ENCODE results near the gene GPR63. TPM values are rescaled to one million over a fixed set of nuclear protein-coding genes. Genes with fewer than 3 reads are reported as not detected.

GPR63 gene
- total and polyA plus RNA-seq, 4 donors: 0.14 to 2.0 (median 0.37) TPM

DNA sequence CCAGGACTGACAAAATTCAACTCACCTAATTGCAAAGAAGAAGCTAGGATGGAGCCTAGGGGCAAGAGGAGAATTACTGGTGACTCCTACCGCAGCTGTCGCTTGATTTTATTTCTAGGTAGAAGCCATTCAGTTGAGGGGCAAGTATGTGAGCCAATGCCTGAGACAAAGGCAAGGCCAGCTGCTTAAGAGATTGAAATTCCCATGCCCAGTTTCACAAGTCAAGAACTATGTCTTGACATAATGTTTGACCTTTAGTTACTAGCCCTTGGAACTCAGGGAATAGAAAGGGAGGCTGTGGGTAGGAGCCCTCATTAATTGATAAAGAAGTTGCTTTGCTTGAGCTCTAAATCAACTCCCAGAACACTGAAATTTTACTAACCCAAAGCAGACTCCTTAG lies 54.0 kb downstream of the GPR63 start:
- WGBS, 2 donors: 93 to 98% methylated on average over 2 of the region's 2 CpGs

DNA sequence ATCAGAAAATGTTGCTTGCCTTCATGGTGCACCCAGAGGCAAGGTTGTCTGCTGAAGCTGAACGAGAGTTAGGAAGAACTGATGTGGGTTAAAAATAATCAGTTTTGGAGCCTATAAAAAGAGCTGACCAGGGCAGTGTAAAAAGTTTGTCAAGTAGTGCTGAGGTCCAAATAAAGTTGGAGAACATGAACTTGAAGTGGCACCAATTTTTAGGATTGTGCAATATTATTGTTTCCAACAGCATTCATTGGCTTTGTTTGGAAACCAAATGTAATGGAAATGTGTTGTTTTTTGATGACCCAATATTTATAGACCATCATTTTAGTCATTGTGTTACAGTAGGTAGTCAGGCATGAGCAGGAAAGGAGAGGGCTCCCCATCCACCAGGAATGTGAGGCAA lies 55.7 kb downstream of the GPR63 start:
- Histone ChIP-seq H3K4me3 (no peak overlapping the region), H3K9ac (ENCODE audit: insufficient read depth in 1 of 2, low read length in 2 of 2) (no peak overlapping the region), H3K36me3 (ENCODE audit: control insufficient read depth in 4 of 4, insufficient read depth in 4 of 4, low read length in 4 of 4) (no peaks in the 10 kb centered on the region), H3K27me3 (ENCODE audit: control insufficient read depth in 3 of 3, insufficient read depth in 3 of 3, low read length in 2 of 3) (no peaks in the 10 kb centered on the region), H3K4me1 (ENCODE audit: control insufficient read depth in 5 of 5, insufficient read depth in 5 of 5, low read length in 5 of 5) (no peaks in the 10 kb centered on the region), H3K27ac (ENCODE audit: low read depth in 1 of 2, low read length in 1 of 2) (no peak overlapping the region), H3K9me3 (ENCODE audit: control insufficient read depth in 4 of 4, insufficient read depth in 3 of 4, low read length in 3 of 4) (no peaks in the 10 kb centered on the region)
- no peak for DNase-seq
- WGBS, 2 donors: 71 to 82% methylated on average over 1 of the region's 1 CpG
- TF ChIP-seq, protein P1, sequence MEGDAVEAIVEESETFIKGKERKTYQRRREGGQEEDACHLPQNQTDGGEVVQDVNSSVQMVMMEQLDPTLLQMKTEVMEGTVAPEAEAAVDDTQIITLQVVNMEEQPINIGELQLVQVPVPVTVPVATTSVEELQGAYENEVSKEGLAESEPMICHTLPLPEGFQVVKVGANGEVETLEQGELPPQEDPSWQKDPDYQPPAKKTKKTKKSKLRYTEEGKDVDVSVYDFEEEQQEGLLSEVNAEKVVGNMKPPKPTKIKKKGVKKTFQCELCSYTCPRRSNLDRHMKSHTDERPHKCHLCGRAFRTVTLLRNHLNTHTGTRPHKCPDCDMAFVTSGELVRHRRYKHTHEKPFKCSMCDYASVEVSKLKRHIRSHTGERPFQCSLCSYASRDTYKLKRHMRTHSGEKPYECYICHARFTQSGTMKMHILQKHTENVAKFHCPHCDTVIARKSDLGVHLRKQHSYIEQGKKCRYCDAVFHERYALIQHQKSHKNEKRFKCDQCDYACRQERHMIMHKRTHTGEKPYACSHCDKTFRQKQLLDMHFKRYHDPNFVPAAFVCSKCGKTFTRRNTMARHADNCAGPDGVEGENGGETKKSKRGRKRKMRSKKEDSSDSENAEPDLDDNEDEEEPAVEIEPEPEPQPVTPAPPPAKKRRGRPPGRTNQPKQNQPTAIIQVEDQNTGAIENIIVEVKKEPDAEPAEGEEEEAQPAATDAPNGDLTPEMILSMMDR (IDR thresholded peaks at IDR 0.05; ENCODE audit: control extremely low read depth, extremely low read depth): no peak
- no peak for ATAC-seq (ENCODE audit: insufficient read depth, low FRiP score)

More for the DNA sequence above, 54.0 kb downstream of the GPR63 start:
- ATAC-seq (ENCODE audit: insufficient read depth, low FRiP score): no peak
- no peak overlapping the region for H3K4me3 ChIP-seq
- no peak for DNase-seq
- H3K4me1 ChIP-seq (ENCODE audit: control insufficient read depth in 5 of 5, insufficient read depth in 5 of 5, low read length in 5 of 5): no peaks in the 10 kb centered on the region
- H3K27ac ChIP-seq (ENCODE audit: low read depth in 1 of 2, low read length in 1 of 2): no peak overlapping the region
- TF ChIP-seq, protein P1 (IDR thresholded peaks at IDR 0.05; ENCODE audit: control extremely low read depth, extremely low read depth): no peak
- no peaks in the 10 kb centered on the region for H3K9me3 ChIP-seq (ENCODE audit: control insufficient read depth in 4 of 4, insufficient read depth in 3 of 4, low read length in 3 of 4)
- H3K27me3 ChIP-seq (ENCODE audit: control insufficient read depth in 3 of 3, insufficient read depth in 3 of 3, low read length in 2 of 3): no peaks in the 10 kb centered on the region
- H3K9ac ChIP-seq (ENCODE audit: insufficient read depth in 1 of 2, low read length in 2 of 2): no peak overlapping the region
- no peaks in the 10 kb centered on the region for H3K36me3 ChIP-seq (ENCODE audit: control insufficient read depth in 4 of 4, insufficient read depth in 4 of 4, low read length in 4 of 4)

DNA sequence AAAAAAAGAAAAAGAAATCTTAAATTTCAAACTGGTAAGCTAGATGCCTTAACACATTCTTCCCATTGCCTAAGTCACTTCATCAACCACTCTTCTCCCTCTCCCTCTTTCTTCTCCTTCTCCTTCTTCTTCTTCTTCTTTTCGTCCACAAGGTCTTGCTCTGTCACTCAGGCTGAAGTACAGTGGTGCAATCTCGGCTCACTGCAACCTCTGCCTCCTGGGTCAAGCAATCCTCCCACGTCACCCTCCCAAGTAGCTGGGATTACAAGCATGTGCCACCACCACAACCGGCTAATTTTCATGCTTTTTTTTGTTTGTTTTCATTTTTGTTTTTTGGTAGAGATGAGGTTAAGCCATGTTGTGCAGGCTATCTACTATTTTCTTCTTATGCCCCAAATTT lies 60.2 kb downstream of the GPR63 start:
- H3K9me3 ChIP-seq (ENCODE audit: control insufficient read depth in 4 of 4, insufficient read depth in 3 of 4, low read length in 3 of 4): no peaks in the 10 kb centered on the region
- no peak overlapping the region for H3K4me3 ChIP-seq
- no peaks in the 10 kb centered on the region for H3K4me1 ChIP-seq (ENCODE audit: control insufficient read depth in 5 of 5, insufficient read depth in 5 of 5, low read length in 5 of 5)
- H3K27ac ChIP-seq (ENCODE audit: low read depth in 1 of 2, low read length in 1 of 2): no peak overlapping the region
- H3K9ac ChIP-seq (ENCODE audit: insufficient read depth in 1 of 2, low read length in 2 of 2): no peak overlapping the region
- ATAC-seq (ENCODE audit: insufficient read depth, low FRiP score): no peak
- 66 to 76% methylated on average over 4 of the region's 4 CpGs for WGBS, 2 donors
- TF ChIP-seq, protein P1 (IDR thresholded peaks at IDR 0.05; ENCODE audit: control extremely low read depth, extremely low read depth): no peak
- H3K36me3 ChIP-seq (ENCODE audit: control insufficient read depth in 4 of 4, insufficient read depth in 4 of 4, low read length in 4 of 4): no peaks in the 10 kb centered on the region
- no peak for DNase-seq
- no peaks in the 10 kb centered on the region for H3K27me3 ChIP-seq (ENCODE audit: control insufficient read depth in 3 of 3, insufficient read depth in 3 of 3, low read length in 2 of 3)

DNA sequence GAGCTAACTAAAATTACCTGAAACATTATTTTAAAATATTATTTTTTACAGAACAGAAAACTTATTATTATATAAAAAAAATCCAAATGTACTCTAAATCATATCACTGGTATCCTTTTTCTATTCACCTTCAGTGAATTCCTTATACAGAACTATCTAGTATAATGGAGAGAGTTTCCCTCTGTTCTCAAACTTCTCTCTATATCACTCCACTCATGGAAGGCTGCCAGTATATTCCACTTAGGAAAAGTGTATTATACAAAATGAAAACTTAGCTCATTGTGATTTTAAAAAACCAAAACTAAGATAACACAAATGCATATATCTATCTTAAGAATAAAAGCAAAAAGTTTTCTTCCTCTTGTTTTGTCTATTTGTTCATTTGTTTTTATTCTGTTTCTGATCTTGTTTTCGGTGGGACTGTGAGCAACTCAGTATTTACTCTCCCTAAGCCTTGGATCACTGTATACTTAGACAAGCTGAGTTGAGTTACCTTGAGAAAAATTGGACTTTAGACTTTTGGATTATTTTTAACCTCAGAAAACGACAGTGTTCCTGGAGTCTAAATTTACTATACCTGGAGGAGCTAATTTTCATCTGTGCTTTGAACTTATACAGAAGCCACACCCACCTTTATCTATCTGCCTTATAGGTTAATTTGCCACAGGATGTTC lies 61.4 kb downstream of the GPR63 start:
- H3K4me3 ChIP-seq: no peak overlapping the region
- TF ChIP-seq, protein P1 (IDR thresholded peaks at IDR 0.05; ENCODE audit: control extremely low read depth, extremely low read depth): no peak
- 60 to 65% methylated on average over 2 of the region's 2 CpGs for WGBS, 2 donors
- no peaks in the 10 kb centered on the region for H3K27me3 ChIP-seq (ENCODE audit: control insufficient read depth in 3 of 3, insufficient read depth in 3 of 3, low read length in 2 of 3)
- no peaks in the 10 kb centered on the region for H3K4me1 ChIP-seq (ENCODE audit: control insufficient read depth in 5 of 5, insufficient read depth in 5 of 5, low read length in 5 of 5)
- no peak overlapping the region for H3K9ac ChIP-seq (ENCODE audit: insufficient read depth in 1 of 2, low read length in 2 of 2)
- DNase-seq (no peak), ATAC-seq (ENCODE audit: insufficient read depth, low FRiP score) (no peak)
- no peak overlapping the region for H3K27ac ChIP-seq (ENCODE audit: low read depth in 1 of 2, low read length in 1 of 2)
- no peaks in the 10 kb centered on the region for H3K9me3 ChIP-seq (ENCODE audit: control insufficient read depth in 4 of 4, insufficient read depth in 3 of 4, low read length in 3 of 4)
- H3K36me3 ChIP-seq (ENCODE audit: control insufficient read depth in 4 of 4, insufficient read depth in 4 of 4, low read length in 4 of 4): no peaks in the 10 kb centered on the region

All from lung (tissue), 12 donors.